GM21717 (cell line): ENCODE measurements around the gene ITCH.

ENCODE experiments used
- ATAC-seq: cut with Tn5 transposase; IDR thresholded peaks from one replicate; pipeline ENCODE4 v1.9.1; 2021; ENCODE audit warnings: mild to moderate bottlenecking, moderate library complexity; ENCODE audit not compliant: unreplicated experiment

ITCH gene

DNA sequence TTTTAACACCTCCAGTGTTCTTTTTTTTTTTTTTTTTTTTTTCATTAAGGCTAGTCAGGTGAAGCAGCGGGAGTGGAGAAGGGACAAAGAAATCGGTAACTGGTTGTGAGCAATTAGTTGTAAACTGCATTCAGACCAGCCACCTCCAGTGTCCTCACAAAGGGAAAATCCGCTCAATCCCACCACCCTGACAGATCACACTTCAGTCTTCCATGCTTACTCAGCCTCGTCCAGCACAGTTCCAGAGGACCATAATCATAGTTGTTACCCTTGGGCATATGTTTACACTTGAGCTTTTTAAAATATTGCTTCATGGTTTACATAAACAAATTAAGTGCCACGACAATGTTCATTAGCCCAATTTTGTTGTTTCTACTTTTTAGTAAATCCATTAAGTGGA lies 163.4 kb downstream of the ITCH start:
- ATAC-seq, result no peak

DNA sequence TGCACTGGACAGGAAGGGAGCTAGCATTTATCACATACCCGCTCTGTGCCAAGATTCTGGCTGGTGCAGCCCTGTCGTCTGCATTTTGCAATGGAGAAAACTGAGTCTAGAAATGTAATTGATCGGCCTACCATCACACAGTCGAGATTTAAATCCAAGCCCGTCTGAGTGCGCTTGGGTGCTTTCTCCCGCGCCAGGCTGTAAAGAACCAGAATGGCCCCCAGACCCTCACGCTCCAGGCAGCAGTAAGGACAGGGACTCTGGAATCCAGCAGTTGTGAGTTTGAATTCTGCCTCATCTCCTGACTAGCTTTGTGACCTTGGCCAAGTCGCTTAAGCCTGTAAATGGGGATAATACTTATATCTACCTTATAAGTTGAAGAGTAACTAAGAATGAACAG lies 163.9 kb downstream of the ITCH start:
- no peak for ATAC-seq

DNA sequence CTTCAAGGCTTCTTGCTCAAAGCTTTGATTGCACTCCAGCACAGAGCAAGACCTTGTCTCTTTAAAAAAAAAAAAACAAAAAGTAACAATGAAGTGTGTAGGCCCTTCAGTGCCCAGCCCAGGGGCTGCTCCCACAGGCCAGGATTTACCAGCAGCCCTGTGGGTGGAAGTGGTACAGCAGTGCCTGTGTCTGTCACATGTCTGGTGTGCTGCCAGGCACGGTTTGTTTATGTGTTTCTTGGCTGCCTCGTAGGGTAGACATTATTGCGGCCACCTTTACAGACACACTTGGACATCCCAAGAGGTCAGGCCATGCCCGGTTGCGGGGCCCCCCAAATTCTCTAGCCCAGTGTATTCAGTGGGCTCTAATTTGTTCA lies 165.8 kb downstream of the ITCH start:
- no peak for ATAC-seq

DNA sequence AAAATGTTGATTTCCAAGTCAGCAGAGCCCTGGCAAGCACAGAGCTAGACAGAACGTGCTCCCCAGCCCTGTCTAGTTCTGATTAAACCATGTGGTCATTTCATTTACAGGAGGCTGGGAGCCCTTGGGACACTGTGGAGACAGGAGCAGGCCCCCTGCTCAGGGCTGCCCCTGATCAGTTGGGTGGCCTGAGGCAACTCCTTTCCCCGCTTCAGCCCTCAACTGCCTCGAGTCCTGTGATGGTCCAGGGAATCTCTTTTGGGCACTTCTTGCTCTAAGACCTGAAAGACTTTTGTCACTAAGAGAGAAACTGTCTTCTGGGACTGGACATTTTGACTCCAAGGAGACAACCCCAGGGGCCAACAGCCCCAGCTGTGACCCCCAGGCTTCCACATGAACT lies 166.7 kb downstream of the ITCH start:
- no peak for ATAC-seq

DNA sequence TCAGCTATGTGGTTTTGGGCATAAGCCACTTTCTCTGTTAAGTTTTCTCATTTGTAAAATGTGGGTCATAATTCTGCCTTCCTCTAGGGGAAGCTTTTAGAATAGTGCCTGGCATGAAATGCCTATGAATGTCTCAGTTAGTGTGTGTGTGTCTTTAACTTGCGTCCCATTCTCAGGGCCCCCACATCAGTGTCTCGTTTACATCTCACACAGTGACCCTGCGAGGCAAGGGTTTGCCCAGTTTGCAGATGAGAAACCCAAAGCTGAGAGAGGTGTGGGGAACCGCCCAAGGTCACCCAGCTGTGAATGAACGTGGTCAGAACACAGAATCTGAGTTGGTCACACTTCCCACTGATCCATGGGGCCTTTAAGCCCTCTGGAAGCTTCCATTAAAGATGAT lies 167.3 kb downstream of the ITCH start:
- no peak for ATAC-seq

DNA sequence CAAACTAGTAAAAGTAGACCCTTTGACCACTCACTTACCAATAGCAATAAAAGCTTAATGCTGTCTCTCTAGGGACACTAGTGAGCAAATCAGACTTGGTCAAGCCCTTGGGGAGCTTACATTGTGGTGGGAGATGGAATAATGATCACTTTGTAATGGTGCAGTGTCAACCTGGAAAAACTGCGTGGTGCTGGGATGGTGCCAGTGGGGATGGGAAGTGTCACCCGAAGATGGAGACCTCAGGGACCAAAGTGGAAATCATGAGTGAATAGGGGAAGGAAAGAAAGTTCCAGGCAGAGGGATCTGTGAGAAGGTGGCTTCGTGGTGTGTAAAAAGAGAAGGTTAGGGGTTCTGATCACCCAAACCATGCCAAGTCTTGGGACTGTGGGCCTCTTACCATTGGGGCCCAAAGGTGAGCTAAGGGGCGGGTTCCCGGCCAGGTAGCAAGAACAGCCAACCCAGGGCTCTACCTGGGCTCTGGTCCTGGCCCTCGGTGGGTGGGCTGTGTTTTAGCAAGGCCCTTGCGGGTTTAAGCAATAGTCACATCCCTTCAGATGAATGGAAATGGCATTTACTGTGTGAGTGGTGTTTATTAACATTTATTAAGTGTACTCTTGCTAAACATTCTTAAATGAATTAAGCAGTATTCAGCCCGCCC lies 168.7 kb downstream of the ITCH start:
- no peak for ATAC-seq

DNA sequence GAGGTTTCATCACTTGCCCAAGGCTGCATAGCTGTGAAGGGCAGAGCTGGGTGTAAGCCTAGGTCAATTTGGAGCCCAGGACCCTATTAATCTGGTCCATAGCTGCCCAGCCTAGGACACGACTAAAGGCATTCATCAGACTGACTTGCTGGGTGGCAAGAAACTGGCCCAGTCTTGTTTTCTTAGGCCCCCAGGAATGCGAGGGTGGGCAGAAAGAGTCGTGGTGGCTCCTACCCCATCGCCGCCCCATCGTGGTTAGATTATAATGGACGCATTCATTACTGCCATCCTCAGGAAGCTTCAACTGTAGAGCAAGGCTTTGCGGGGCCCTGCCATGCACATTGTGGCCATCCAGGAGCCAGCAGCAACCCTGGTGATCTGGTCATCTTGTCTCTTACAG lies 169.2 kb downstream of the ITCH start:
- no peak for ATAC-seq

DNA sequence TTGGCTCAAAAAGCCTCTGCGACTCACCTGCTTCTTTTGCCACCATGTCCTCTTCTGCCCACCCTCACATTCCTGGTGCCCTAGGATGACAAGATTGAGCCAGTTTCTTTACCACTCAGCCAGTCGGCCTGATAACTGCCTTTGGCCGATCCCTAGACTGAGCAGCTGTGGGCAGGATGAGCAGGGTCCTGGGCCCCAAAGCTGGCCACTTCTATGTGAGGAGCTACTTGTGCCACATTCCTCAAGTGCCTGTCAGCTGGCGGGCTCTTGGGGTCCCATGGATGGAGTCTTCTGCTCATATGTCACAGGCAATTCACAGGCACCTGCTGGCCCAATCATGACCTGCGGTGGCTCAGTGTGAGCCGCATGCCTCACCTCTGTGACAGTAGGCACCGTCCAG lies 169.7 kb downstream of the ITCH start:
- no peak for ATAC-seq

DNA sequence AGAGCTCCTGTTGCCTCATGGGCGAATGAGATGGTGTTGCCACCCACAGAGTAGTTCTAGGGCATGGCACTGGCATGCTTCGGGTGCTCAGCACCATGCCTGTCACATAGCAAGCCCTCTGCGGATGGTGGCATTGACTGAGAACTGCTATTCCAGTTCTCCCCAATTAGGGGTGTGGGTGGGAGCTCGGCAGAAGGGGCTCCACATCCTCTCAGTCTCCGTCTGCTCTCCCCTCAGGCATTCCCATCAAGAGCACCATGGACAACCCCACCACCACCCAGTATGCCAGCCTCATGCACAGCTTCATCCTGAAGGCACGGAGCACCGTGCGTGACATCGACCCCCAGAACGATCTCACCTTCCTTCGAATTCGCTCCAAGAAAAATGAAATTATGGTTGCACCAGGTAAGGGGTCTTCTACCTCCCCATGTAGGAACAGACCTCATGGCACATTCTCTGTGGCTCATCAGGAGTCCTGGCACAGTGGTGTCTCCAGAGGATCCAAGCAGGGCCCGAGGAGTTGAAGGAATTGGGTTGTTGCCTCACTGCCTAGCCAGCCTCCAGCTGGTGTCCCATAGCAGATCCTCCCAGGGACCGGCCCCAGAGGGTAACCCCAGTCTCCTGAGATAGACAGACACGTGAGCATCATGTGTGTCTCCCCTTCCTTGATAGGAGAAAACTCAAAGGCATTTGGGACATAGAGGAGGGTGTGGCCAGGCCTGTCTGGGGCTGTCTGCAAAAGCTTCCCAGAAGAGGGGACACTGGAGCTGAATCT lies 171.5 kb downstream of the ITCH start:
- no peak for ATAC-seq

DNA sequence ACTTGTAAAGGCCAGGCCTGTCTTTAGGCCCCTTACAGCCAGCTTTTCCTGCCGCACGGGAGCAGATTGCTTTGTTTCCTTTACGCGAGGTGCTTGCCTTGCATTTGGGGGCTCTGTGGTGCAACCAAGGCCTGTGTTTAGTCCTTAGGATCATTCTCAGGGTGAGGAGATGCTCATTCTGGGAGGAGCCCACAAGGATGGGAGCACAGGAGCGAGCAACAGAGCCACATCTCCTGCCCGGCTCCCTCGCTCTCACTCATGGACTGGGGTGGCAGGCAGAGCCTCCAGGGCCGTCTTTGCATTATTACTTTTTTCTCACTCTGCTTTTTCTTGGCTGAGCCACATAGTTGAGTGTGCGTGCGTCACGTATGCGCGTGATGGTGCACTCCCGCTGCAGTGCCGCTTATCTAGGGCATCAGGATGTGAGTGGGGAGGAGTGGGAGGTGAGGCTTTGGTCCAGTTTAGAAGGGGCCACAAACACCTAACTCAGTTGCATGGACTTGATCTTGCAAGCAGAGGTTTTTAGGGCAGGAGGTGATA lies 172.3 kb downstream of the ITCH start:
- ATAC-seq, result no peak

DNA sequence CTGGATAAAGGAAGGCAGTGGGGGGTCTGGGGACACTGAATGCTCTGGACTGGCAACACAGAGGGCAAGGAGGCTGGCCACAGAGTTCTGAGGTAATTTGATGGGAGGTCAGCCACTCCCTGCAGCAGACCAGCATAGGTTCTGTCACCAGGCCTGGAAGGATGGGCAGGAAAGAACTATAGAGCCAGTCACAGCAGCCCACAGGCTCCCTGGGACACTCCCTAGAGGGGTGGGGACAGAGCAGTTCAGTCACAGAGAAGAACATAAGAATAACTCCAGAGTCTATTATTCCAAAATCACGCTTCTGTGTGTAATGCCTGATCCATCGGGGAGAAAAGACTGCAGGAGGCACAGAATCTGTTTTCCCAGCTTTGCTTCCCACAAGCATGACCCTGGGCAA lies 172.8 kb downstream of the ITCH start:
- no peak for ATAC-seq

DNA sequence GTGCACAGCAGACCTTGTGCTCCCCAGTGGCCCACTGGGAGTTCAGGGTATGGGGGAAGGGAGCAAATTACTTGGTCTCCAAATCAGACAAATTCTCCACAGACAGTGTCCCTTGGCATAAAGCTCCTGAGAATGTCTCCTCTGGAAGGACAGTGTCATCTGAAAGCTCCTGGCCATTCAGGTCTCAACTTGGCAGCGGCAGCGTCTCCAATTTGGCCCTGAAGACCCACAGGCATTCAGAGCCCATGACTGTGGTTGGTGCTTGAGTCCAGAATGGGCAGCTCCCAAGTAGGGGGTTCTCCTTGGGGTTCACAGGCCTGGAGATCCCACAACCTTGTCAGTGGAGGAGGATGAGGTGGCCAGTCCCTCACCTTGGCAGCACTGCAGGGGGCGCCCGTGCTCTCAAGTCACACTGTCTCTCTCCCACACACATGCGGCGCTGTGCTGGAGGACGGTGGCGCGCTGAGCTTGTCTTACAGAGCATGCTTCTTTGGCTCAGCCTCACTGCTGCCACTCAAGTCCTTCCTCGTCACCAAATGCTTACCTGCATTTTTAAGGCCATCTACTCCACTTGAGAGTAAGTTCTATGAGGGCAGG lies 173.8 kb downstream of the ITCH start:
- no peak for ATAC-seq

DNA sequence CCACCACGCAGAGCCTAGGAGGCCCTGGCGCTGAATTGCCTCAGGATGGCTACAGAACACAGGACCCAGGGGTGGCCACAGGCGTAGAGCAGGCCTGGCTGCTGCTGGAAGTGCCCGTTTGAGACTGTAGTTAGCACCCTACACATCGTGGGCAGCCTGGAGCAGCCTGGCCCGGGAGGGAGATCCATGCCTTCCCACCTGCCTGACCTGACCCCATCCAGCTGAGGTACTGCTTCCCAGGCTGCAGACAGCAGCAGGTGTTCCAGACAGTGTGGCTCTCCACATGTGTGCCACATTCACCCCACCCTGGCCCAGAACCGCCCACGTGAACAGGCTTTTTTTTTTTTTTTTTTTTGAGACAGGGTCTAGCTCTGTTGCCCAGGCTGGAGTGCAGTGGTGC lies 174.6 kb downstream of the ITCH start:
- no peak for ATAC-seq

DNA sequence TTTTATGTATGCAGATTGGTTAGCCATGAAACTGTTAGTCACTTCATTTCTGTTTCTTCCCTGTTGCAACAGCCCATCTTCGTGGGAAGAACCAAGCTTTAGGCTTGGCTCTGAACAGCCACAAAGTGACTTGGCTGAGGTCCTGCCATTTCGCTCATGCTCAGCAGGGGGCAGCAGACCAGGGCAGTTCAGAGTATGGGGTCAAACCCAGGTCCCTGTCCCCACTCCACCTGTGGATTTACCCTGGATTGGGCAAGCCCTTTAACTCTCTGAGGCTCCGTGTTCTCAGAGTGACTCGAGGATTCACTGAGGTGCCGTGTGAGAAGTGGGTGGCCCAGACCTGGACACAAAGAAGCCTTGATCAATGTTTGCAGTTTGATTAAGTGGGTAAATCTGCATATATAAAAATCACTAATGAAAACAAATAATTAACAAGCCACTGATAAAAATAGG lies 175.6 kb downstream of the ITCH start:
- no peak for ATAC-seq

DNA sequence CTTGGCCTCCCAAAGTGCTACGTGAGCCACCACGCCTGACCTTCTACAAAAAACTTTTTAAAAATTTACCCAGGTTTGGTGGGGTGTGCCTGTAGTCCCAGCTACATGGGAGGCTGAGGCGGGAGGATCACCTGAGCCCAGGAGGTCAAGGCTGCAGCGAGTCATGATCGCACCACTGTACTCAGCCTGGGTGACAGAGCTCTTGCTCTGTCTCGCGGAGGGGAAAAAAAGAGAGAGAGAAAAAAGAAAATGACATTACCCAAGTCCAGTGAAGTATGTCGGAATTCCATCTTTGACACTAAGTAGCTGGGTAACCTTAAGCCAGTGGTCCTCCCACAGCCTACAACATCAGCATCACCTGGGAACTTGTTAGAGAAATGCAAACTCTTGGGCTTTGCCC lies 176.7 kb downstream of the ITCH start:
- no peak for ATAC-seq

DNA sequence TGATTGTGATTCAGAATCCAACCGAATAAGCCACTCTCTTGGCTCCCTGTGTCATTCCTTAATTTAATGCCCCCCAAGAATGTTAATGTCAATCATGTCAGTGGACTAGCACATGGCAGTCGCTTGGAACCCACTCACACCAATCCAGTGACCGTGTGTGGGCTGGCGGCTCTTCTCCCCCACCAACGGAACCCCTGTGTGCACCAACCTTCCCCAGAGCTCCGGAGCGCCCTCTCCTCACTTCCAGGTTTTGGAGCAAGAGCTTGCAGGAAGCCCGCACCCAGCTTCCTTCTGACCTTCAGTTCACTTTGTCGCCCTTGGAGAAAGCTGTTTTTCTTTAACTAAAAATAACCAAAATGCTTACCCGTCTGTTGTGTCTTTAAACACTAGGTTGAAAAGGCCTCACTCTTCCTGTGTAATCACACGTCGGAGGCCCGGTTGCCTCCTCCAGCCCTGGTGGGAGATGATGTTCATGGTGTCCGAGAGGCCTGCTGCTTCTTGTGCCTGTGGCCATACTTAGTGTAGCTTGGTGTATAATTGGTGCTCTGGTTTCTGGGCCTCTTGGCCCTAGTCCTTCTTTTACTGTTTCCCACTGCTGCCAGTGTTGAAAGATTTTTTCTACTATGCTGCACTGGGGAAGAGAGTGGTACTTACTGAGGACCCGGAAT lies 177.7 kb downstream of the ITCH start:
- no peak for ATAC-seq

DNA sequence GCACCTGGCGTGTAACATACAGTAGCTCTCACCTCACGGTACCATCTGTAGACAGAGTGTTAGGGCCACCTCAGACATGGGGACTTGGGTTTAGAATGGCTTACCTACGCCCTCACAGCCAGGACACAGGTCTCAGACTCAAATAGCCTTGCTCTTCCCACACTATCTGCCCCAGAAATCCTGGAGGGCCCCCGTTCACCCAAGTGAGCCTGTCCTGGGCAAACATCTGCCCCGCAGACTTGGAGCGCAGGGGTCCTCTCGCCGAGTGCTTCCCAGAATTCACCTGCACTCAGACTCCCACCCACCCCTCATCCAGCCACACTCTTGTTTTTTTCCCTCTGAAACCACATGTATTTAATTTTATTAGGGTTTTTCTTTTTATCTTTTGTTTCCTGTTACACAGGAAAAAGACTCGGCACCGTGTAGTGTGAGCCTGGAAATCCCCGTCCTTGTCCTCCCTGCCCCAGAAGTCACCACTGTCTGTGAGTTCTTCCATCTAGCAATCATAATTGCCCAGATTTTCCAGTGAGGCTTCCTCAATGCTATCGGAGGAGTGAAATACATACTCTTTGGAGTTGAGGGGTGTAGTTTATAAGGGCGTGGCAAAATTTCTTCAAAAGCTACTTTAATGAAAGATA lies 178.3 kb downstream of the ITCH start:
- no peak for ATAC-seq

DNA sequence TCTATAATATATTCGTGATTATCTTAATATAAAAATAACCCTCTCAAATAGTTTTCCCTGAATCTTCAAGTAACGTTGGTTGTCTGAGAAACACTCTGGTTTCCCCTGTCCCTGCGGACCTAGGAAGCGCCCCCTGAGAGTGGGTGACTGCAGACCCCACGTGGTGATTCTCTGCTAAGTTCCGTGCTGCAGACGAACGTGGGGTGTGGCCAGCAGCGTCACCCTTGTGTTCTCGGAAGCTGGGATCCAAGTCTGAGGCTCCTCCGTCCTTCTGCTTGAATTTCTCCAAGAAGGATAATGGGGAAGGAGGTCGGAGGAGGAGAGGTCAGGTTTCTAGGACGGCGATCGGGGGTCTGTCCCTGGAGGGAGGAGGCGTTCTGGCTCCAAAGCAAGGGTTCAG lies 178.8 kb downstream of the ITCH start:
- ATAC-seq, result no peak

DNA sequence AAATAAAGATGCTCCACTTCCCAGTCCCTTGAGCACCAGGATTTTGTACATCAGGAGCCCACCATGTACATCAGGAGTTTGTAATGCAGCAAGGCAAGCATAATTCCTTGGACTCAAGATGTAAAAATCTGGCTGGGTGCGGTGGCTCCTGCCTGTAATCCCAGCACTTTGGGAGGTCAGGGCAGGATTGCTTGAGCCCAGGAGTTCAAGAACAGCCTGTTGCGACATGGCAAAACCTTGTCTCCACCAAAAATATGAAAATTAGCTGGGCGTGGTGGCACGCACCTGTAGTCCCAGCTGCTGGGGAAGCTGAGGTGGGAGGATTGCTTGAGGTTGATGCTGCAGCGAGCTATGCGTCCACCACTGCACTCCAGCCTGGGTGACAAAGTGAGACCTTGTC lies 179.4 kb downstream of the ITCH start:
- ATAC-seq, result no peak

DNA sequence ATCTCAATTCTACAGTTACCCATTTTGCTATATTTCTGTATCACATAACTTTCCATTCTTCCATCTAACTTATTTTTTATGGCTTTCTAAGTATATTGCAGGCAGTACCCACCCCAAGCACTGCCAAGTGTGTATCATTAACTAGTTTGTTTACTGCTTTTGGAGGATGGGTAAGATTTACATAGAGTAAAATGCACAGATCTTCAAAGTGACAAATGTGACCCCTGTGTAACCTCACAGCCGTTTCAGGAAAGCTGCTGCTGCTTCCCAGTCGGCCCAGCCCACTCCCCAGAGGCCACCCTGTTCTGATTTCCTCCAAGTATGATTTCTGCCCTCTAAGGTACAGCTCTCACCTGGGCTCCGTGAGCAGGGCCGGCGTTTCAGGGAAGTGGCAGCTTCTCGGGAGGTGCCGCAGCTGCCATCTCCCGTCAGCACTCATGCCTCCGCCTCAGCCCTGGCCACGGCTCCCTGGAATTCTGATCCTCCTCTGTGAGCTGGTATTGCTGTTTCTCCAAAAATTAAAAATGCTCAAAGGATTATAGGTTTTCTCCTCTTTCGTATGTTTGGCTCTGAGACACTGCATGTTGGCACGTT lies 180.5 kb downstream of the ITCH start:
- ATAC-seq, result no peak
